UCSD-AML1 (cell line): ENCODE data around the gene ACAD11.

ENCODE experiments used
- DNase-seq: peaks from one replicate; lab custom pipeline; 2025; ENCODE audit not compliant: unreplicated experiment; lab: John Stamatoyannopoulos, UW

ACAD11 gene

DNA sequence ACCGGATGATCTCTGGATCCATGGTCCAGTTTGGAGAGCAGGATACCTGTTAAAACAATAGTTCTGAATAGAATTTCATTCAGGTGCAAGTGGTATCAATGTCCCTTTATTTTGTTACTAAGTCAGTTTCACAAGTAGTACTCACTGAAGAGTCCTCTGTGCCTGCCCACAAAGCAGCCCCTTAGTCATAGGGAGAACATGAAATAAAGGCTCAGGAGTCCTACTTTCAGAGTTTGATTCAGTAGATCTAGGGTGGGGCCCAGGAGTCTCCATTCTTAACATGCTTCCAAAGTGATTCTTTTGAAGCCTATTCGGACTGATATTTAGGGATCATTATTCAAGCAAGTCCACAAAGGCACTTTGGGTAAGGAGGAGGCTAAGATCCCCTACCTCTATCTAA, 142.3 kb downstream of the ACAD11 start:
- no peak for DNase-seq

DNA sequence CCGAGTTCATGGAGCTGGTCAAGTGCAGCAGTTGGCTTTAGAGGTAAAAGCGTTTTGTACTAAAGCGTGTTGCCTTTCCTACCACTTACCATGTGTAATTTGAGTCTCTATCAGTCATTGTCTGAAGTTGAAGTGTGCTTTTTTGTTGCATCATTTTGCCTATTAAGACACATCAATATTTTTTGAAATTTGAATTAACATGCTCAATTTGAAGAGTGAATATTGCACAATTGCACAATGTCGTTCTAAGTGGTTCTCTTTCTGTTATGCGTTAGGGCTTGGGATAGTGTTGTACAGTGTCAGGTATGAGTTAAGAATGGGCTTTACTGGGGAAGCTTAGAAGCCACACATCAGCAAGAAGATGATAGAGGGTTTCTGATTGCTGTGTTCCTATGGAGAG, 146.6 kb downstream of the ACAD11 start:
- no peak for DNase-seq

DNA sequence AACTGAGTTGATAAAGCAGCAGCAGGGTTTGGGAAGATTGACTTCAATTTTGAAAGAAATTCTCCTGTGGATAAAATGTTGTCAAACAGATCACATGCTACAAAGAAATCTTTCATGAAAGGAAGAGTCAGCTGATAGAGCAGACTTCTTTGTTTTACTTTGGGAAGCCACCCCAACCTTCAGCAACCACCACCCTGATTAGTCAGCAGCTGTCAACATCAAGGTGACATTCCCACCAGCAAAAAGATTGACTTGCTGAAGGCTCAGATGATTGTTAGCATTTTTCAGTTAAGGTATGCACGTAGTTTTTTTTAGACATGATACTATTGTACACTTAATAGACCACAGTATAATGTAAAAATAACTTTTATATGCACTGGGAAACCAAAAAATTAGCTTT, 150.1 kb downstream of the ACAD11 start:
- DNase-seq = no peak

DNA sequence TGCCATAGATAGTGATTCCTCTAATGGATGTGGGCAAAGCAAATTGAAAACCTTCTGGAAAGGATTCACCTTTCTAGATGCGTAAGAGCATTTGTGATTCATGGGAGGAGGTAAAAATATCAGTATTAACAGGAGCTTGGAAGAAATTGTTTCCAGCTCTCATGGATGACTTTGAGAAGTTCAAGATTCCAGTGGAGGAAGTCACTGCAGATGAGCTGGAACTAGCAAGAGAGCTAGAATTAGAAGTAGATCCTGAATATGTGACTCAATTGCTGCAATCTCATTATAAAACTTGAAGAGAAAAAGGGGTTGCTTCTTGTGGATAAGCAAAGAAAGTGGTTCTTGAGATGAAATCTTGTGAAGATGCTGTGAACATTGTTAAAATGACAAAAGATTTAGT, 150.5 kb downstream of the ACAD11 start:
- DNase-seq = no peak
